HepG2 (cell line): ENCODE data around the gene CCSER1.

Experiments used
- ETV6 ChIP-seq: sonication (generic); formaldehyde crosslinking; conservative IDR thresholded peaks from 2 replicates; pipeline ENCODE4 v1.4.0; 2020; ENCODE audit warnings: missing genetic modification reagents
- HNF4G ChIP-seq, 2 experiments: sonication (generic) in 1 of 2; formaldehyde crosslinking in 1 of 2; IDR thresholded peaks; 2 replicates each; pipeline versions ENCODE4 v1.4.0 to v1.6.1; 2011 to 2020; ENCODE audit warnings: borderline replicate concordance in 2 of 2, low read depth in 2 of 2, mild to moderate bottlenecking in 2 of 2, low read length in 1 of 2, missing genetic modification reagents in 1 of 2, moderate library complexity in 1 of 2
- PCBP2 ChIP-seq: fragments of 200-400 bp; formaldehyde crosslinking; optimal IDR thresholded peaks from 2 replicates; pipeline ENCODE3; 2018; ENCODE audit warnings: low read length, low read depth; ENCODE audit not compliant: poor library complexity, severe bottlenecking
- TF ChIP-seq, protein P1 (sequence below): sonication (generic); formaldehyde crosslinking; IDR thresholded peaks from 2 replicates; pipeline ENCODE4 v1.5.0; 2020; ENCODE audit warnings: mild to moderate bottlenecking, missing genetic modification reagents, moderate library complexity
- TF ChIP-seq, protein P2 (sequence below), 2 experiments: IDR thresholded peaks; 2 replicates each; pipeline ENCODE4 v1.6.1; 2011 to 2012; ENCODE audit warnings: low read length in 2 of 2, borderline replicate concordance in 1 of 2, low read depth in 1 of 2, mild to moderate bottlenecking in 1 of 2, moderate library complexity in 1 of 2

GRCh38 chr4:90345549-90346215 is 218.5 kb downstream of the CCSER1 start:
- TF ChIP-seq HNF4G (IDR thresholded peaks at IDR 0.05; ENCODE audit: borderline replicate concordance, low read depth, low read length) (no peak), HNF4G (CRISPR knock-in tag; IDR thresholded peaks at IDR 0.05; ENCODE audit: borderline replicate concordance, low read depth) (no peak), PCBP2 (no peak), ETV6 (no peak)
- TF ChIP-seq, protein P1, sequence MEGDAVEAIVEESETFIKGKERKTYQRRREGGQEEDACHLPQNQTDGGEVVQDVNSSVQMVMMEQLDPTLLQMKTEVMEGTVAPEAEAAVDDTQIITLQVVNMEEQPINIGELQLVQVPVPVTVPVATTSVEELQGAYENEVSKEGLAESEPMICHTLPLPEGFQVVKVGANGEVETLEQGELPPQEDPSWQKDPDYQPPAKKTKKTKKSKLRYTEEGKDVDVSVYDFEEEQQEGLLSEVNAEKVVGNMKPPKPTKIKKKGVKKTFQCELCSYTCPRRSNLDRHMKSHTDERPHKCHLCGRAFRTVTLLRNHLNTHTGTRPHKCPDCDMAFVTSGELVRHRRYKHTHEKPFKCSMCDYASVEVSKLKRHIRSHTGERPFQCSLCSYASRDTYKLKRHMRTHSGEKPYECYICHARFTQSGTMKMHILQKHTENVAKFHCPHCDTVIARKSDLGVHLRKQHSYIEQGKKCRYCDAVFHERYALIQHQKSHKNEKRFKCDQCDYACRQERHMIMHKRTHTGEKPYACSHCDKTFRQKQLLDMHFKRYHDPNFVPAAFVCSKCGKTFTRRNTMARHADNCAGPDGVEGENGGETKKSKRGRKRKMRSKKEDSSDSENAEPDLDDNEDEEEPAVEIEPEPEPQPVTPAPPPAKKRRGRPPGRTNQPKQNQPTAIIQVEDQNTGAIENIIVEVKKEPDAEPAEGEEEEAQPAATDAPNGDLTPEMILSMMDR, result no peak
- TF ChIP-seq, protein P2, sequence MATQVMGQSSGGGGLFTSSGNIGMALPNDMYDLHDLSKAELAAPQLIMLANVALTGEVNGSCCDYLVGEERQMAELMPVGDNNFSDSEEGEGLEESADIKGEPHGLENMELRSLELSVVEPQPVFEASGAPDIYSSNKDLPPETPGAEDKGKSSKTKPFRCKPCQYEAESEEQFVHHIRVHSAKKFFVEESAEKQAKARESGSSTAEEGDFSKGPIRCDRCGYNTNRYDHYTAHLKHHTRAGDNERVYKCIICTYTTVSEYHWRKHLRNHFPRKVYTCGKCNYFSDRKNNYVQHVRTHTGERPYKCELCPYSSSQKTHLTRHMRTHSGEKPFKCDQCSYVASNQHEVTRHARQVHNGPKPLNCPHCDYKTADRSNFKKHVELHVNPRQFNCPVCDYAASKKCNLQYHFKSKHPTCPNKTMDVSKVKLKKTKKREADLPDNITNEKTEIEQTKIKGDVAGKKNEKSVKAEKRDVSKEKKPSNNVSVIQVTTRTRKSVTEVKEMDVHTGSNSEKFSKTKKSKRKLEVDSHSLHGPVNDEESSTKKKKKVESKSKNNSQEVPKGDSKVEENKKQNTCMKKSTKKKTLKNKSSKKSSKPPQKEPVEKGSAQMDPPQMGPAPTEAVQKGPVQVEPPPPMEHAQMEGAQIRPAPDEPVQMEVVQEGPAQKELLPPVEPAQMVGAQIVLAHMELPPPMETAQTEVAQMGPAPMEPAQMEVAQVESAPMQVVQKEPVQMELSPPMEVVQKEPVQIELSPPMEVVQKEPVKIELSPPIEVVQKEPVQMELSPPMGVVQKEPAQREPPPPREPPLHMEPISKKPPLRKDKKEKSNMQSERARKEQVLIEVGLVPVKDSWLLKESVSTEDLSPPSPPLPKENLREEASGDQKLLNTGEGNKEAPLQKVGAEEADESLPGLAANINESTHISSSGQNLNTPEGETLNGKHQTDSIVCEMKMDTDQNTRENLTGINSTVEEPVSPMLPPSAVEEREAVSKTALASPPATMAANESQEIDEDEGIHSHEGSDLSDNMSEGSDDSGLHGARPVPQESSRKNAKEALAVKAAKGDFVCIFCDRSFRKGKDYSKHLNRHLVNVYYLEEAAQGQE (IDR thresholded peaks at IDR 0.05; ENCODE audit: borderline replicate concordance in 1 of 2, low read depth in 1 of 2, low read length in 2 of 2), result no peak
